NCI-H1048 (cell line): ENCODE measurements around the gene PAX6.

ENCODE experiments used
- DNase-seq: peaks from one replicate; lab custom pipeline; 2025; lab: John Stamatoyannopoulos, UW

PAX6 gene

GRCh38 chr11:31808721-31809540 is 2.2 kb downstream of the PAX6 start:
- no peak for DNase-seq

- no peak for DNase-seq
Measured at GRCh38 chr11:31807799-31808667, 3.1 kb downstream of the PAX6 start.

GRCh38 chr11:31806928-31807798 is 4.0 kb downstream of the PAX6 start:
- no peak for DNase-seq

DNA sequence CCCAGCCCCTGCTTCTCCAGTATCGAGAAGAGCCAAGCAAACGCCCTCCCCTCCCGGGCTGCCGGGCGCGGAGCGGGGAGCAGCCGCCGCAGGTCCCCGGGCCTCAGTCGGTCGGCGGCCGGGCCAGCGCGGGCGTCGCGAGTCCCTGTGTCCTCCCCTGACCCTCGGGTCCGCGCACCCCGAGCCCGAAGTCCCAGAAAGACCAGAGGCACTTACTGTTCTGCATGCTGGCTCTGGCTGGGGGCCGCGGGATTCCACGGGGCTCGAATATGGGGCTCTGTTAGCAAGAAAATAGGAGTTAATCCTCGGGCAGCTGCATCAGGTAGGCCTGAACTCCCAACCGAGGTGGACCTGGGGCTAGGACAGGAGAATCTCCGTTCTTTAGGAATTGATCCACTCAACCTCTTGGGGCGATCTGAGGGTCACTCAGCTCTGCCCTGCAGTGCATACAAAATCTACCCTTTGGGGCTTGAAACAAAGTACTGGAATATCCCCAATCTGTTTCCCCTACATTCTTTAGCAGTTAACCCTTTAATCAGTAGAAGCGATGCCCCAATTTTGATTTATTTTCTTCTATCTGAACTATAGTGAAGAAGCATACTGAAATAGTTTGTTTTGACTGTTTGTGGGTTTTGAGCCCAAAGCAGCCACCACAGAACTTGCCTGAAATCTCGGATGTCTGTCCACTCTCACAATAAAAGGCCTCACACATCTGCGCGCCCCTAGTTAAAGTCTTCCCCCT is 4.8 kb downstream of the PAX6 start:
- DNase-seq: no peak

- no peak for DNase-seq
Measured at GRCh38 chr11:31805629-31806185, 5.4 kb downstream of the PAX6 start.

GRCh38 chr11:31805037-31805628 is 6.0 kb downstream of the PAX6 start:
- DNase-seq: no peak

DNA sequence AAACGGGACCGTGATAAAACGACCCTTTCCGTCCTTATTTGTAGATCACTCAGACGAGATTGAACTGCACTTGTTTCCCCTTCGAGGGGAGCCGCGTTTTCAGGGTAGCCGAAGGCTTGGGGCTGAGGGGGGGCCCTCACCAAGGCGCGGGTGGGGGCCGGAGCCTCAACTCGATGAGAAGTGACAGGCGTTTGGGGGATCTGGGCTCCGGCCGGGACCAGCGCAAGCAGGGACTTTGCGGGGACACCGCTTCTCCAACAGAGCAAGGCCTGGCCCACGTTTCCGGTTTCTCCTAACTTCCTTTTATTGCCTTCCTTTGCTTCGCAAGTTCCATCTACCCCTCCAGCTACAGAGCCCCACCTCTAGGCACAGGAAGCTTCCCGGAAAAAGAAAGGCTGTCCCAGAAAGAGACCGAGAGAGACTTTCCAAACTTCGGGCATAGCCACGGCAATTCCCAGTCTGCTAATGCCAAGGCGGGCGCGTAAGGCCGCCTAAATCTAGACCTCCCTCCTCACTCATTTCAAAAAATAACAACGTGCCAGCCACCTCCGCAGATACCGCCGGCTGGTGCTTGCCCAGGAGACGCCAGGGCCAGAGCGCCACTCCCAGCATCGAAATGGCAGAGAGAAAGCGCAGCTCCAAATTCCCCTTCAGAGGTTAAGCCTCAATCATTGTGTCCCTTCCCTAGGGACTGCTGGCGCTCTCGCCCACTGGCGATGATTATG is 6.6 kb downstream of the PAX6 start:
- no peak for DNase-seq

DNA sequence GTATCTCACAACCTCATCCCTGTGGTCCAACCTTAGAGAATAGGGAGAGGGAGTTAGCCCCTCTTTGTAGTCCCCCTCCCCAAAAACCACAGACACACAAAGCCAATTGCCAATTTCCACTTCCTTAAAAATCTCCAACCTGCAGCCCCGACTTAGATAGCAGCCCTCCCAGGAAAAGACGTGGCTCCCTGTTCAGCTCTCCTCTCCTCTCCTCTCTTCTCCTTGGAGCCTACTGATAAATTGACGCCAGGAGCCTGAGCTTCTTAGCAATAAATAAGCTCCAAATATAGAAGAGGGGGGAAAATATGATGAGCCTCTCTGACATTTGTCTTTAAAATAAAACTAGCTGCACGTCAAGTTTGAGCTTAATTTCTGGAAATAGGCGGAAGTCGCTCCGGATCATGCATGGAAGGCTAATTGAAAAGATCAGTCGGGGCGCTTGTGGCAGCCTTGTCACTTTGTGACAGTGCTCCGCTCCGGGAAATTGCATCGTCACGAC is 7.3 kb downstream of the PAX6 start:
- no peak for DNase-seq

- DNase-seq: no peak
Measured at GRCh38 chr11:31802990-31803812, 7.9 kb downstream of the PAX6 start.

DNA sequence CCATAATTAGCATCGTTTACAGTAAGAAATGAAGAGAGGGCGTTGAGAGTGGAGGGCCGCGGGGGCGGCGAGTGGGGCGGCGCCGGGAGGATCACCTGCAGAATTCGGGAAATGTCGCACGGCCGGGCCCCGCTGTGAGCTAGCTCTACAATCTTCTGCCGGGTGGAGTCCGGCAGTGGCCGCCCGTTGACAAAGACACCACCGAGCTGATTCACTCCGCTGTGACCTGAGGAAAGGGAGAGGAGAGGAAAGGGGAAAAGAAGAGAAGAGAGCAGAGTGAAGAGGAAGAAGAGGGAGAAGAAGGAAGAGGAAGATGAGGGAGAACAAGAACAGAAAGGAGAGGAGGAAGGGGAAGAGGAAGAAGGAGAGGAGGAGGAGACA is 8.5 kb downstream of the PAX6 start:
- DNase-seq: no peak

GRCh38 chr11:31802000-31802551 is 9.0 kb downstream of the PAX6 start:
- no peak for DNase-seq

DNA sequence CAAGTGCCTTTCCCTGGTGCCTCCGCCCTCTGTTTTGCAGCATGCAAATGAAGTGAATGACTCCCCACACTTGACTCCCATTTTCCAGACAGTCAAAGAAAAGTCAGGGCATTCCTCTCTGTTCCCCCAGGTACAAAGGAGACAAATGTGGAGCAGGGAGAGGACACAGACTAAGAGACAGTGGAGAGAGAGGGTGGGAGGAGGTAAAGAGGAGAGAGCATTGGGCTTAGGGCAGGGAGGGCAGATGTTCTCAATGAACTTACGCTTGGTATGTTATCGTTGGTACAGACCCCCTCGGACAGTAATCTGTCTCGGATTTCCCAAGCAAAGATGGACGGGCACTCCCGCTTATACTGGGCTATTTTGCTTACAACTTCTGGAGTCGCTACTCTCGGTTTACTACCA is 9.8 kb downstream of the PAX6 start:
- DNase-seq: no peak

- no peak for DNase-seq
Measured at GRCh38 chr11:31800398-31801265, 10.5 kb downstream of the PAX6 start.

GRCh38 chr11:31799435-31800397 is 11.4 kb downstream of the PAX6 start:
- DNase-seq: no peak

DNA sequence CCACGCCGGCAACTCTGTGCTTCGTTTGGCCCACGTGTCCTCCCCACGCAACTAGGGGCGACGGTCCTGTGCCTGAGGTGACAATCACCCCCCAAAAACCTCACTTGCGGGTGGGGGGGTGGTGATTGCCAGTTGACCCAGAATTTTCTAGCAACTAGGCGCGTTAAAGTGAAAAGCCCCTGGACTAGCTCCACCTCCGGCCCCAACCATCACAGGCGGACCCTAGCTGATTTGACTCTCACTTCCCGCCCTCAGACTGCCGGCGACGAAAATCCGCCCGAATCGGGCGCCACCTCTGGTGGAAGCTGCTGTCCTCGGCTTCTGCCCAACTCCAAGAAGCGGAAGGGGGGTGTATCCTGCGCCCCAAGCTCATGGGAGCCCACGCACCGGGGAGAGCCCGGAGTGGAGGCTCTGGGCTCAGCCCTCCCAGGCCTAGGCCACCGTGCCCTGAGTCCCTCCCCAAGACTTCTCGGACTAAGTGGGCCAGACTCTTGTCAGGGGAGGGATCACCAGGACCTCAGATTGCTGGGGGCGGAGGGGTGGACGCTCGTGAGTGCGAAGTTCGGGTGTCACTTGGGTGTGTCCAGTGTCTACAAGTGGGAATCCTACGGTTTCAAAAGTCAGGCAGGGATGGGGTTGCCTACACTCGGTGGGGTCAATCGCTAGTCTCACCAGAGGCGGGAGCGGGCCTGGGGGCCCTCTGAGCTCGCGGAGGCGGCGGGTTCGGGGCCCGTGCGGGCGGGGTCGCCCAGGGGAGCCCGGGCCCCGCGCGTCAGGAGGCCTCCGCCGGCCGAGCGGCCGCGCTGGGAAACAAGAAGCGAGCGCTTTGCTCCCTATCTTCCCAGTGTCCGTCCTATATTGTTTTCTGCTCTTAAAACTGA is 12.3 kb downstream of the PAX6 start:
- DNase-seq: no peak
